ENCODE data around the gene APOH. TPM values are rescaled to one million over a fixed set of nuclear protein-coding genes. Genes with fewer than 3 reads are reported as not detected.
A peak's percentile ranks its signal among the peaks of the same experiment; 100 is the strongest.

The APOH gene
- total and polyA plus RNA-seq, 2 of the 13 experiments (the other 11 are each of a cell fraction or from before 2014, with no cell fraction given), result 4,846 to 5,748 TPM

GRCh38 chr17:66277191-66277590, 48.0 kb upstream of the APOH start (continued):
- no peak for TF ChIP-seq ZNF576 (CRISPR knock-in tag; IDR thresholded peaks at IDR 0.05)
- TF ChIP-seq RARG (CRISPR knock-in tag; IDR thresholded peaks at IDR 0.05; ENCODE audit: low read depth), result no peak
- TF ChIP-seq ZNF577 (CRISPR knock-in tag; IDR thresholded peaks at IDR 0.05; ENCODE audit: borderline replicate concordance, low read depth), result no peak
- TF ChIP-seq BORCS8-MEF2B (CRISPR knock-in tag; IDR thresholded peaks at IDR 0.05), result no peak
- no peak for TF ChIP-seq ZFP36L2 (CRISPR knock-in tag; IDR thresholded peaks at IDR 0.05)
- TF ChIP-seq PPARG (CRISPR knock-in tag; conservative IDR thresholded peaks at IDR 0.05), result no peak
- TF ChIP-seq WIZ (CRISPR knock-in tag; IDR thresholded peaks at IDR 0.05), result no peak
- TF ChIP-seq ZNF549 (CRISPR knock-in tag; IDR thresholded peaks at IDR 0.05), result no peak
- no peak for TF ChIP-seq SNAI1 (CRISPR knock-in tag; IDR thresholded peaks at IDR 0.05; ENCODE audit: borderline replicate concordance)

- Histone ChIP-seq H3K36me3 (replicated peaks in 1 of 2; ENCODE audit: control insufficient read depth in 1 of 2, insufficient read depth in 2 of 2, low read length in 2 of 2) (no peaks in the 10 kb centered on the region), H3K4me1 (ENCODE audit: insufficient read depth, low read length) (peaks cover 30% of the 10 kb centered on the region), H3K9me3 (ENCODE audit: low read length) (no peaks in the 10 kb centered on the region), H3K27me3 (ENCODE audit: control insufficient read depth in 1 of 2, insufficient read depth in 2 of 2, low read length in 2 of 2) (no peaks in the 10 kb centered on the region), H3K4me2 (ENCODE audit: low read depth, low read length) (peak overlapping the region; percentile 33), H3K79me2 (ENCODE audit: insufficient read depth, low read length) (no peaks in the 10 kb centered on the region), H3K27ac (ENCODE audit: extremely low read length, insufficient read depth, low read length) (no peak overlapping the region), H4K20me1 (ENCODE audit: insufficient read depth, low read length) (no peaks in the 10 kb centered on the region), H3K4me3 (replicated peaks in 1 of 3; ENCODE audit: insufficient read depth in 1 of 3, low read depth in 2 of 3, low read length in 3 of 3) (0 out of 6 replicates have a peak overlapping the region, but pooled peaks of 1 of the 3 experiments have one; percentile 39), H2AFZ (ENCODE audit: low read length) (peak overlapping the region; percentile 66), H3K9ac (ENCODE audit: insufficient read depth, low read depth, low read length) (no peak overlapping the region)
- BruUV-seq (replicated peaks), result no TSS peak
- ATAC-seq, result peak; percentile 69
- peak; percentile 51 for FAIRE-seq
- in situ Hi-C loops (cut with HindIII; ENCODE audit: extremely low pct_ligation_motif_present, low pct_unique_long_range_greater_than_20kb), result no loop called here
- DNase-seq (ENCODE audit: low spot score), result peak; percentile 59
- POLR2A ChIA-PET, result interaction anchor here (0.6 to 0.7 kb wide), 2 partner anchors 11 to 16 kb away, joined by 3 read pairs; no protein-coding TSS in a partner anchor
- CTCF ChIA-PET (ENCODE audit: low intra/inter-chr PET ratio, low total read pairs), result interaction anchor here (0.6 kb wide), 1 partner anchor 76 kb away, joined by 3 read pairs; no protein-coding TSS in a partner anchor
- intact Hi-C loops (cut with micrococcal nuclease; ENCODE audit: unreplicated experiment), result no loop called here
- 46% methylated on average over 3 of the region's 3 CpGs for WGBS (ENCODE audit: low lambda C conversion rate)
- TF ChIP-seq GATAD2A (CRISPR knock-in tag; IDR thresholded peaks at IDR 0.05), result 0 out of 2 replicates have a peak, but pooled peaks have one; percentile 28
- TF ChIP-seq ZNF644 (CRISPR knock-in tag; IDR thresholded peaks at IDR 0.05; ENCODE audit: low read depth), result peak; percentile 61; the same call in 1 of the 2 replicates
- no peak for TF ChIP-seq ZNF598 (CRISPR knock-in tag; IDR thresholded peaks at IDR 0.05; ENCODE audit: borderline replicate concordance)
- no peak for TF ChIP-seq KLF11 (CRISPR knock-in tag; IDR thresholded peaks at IDR 0.05)
- peak; percentile 16; the same call in 1 of the 2 replicates for TF ChIP-seq FOXO1 (CRISPR knock-in tag; IDR thresholded peaks at IDR 0.05)
- no peak for TF ChIP-seq ZNF761 (CRISPR knock-in tag; conservative IDR thresholded peaks at IDR 0.05)
- TF ChIP-seq ZNF160 (CRISPR knock-in tag; IDR thresholded peaks at IDR 0.05), result no peak
- TF ChIP-seq SOX6 (IDR thresholded peaks at IDR 0.05), result no peak
- peak; percentile 18; the same call in 1 of the 2 replicates for TF ChIP-seq SOX6 (CRISPR knock-in tag; IDR thresholded peaks at IDR 0.05)
- TF ChIP-seq FOSL2 (CRISPR knock-in tag; IDR thresholded peaks at IDR 0.05), result peak; percentile 48; the same call in 1 of the 2 replicates
- TF ChIP-seq CEBPB (IDR thresholded peaks at IDR 0.05; ENCODE audit: borderline replicate concordance, low read depth, low read length), result peak; percentile 75
Measured at GRCh38 chr17:66276328-66276937, 47.2 kb upstream of the APOH start.

All from HepG2 (cell line).